ENCODE results near the gene FZD7. TPM values are rescaled to one million over a fixed set of nuclear protein-coding genes. Genes with fewer than 3 reads are reported as not detected.

FZD7 gene
- total RNA-seq, 2 experiments from 2014 or later: 0.17 to 0.25 TPM

DNA sequence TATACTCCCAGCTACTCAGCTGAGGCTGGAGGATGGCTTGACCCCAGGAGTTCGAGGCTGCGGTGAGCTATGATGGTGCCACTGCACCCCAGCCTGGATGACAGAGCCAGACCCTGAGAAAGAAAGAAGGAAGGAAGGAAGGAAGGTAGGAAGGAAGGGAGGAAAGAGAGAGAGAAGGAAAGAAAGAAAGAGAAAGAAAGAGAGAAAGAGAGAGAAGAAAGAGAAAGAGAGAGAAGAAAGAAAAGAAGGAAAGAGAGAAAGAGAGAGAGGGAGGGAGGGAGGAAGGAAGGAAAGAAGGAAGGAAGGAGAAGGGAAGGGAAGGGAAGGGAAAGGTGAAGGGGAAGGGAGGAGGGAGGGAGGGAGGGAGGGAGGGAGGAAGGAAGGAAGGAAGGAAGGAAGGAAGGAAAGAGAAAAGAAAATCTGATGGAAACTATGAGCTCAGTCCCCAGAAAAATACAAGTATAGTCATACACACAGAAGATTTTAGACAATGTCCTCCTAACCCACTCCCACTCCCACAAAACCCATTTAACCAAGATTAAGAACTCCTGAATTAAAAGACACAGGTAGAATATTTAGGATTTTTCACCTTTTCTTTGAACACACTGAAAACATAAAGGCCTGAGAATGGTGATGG, 15.6 kb downstream of the FZD7 start:
- TF ChIP-seq, protein P1, sequence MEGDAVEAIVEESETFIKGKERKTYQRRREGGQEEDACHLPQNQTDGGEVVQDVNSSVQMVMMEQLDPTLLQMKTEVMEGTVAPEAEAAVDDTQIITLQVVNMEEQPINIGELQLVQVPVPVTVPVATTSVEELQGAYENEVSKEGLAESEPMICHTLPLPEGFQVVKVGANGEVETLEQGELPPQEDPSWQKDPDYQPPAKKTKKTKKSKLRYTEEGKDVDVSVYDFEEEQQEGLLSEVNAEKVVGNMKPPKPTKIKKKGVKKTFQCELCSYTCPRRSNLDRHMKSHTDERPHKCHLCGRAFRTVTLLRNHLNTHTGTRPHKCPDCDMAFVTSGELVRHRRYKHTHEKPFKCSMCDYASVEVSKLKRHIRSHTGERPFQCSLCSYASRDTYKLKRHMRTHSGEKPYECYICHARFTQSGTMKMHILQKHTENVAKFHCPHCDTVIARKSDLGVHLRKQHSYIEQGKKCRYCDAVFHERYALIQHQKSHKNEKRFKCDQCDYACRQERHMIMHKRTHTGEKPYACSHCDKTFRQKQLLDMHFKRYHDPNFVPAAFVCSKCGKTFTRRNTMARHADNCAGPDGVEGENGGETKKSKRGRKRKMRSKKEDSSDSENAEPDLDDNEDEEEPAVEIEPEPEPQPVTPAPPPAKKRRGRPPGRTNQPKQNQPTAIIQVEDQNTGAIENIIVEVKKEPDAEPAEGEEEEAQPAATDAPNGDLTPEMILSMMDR (IDR thresholded peaks at IDR 0.05): no peak
- no peaks in the 10 kb centered on the region for H3K4me1 ChIP-seq (ENCODE audit: insufficient read depth, low read length)
- intact Hi-C loops (cut with DNase I, micrococcal nuclease): no loop called here
- no peaks in the 10 kb centered on the region for H3K36me3 ChIP-seq (ENCODE audit: insufficient read depth, low read length)
- ChIA-PET POLR2A (no interaction called here), CTCF (no interaction called here)
- peaks cover 61% of the 10 kb centered on the region for H3K27me3 Mint-ChIP-seq
- H3K9me3 ChIP-seq (ENCODE audit: control insufficient read depth in 1 of 2, insufficient read depth in 1 of 2, low read length in 2 of 2): no peaks in the 10 kb centered on the region
- H3K36me3 Mint-ChIP-seq (ENCODE audit: low read depth): no peaks in the 10 kb centered on the region
- no peak for ATAC-seq (ENCODE audit: poor library complexity)
- no peaks in the 10 kb centered on the region for H3K9me3 Mint-ChIP-seq
- H3K4me3 ChIP-seq (ENCODE audit: low read length): no peak overlapping the region
- H3K4me1 Mint-ChIP-seq (ENCODE audit: low read depth): no peaks in the 10 kb centered on the region
- no peak overlapping the region for H3K27ac Mint-ChIP-seq
- H3K4me3 Mint-ChIP-seq: no peak overlapping the region
- no peak overlapping the region for H3K27ac ChIP-seq (ENCODE audit: low read depth in 1 of 2, low read length in 2 of 2)
- peaks cover 9 to 16% of the 10 kb centered on the region in 2 experiments for H3K27me3 ChIP-seq (ENCODE audit: control insufficient read depth in 1 of 2, insufficient read depth in 2 of 2, low read length in 2 of 2)
- DNase-seq: no peak

DNA sequence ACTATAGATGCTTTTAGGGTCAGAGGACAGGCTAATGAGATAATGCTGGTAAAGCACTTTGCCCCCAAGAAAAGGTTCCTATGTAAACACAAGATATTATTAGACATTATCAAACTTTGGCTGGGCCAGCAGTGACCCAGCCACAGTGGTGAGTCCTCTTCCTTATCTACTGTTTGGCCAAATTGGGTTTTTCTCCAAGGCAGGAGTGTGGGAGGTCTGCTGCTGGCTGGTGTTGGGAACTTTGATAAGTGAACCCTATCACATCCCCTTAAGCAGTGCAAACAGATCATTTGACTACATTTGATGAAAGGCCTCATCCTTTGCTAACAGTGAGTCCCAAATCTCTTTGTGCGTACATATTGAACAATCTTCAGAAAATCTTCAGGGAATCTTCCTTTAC, 16.2 kb downstream of the FZD7 start:
- H3K4me3 Mint-ChIP-seq: no peak overlapping the region
- POLR2A ChIA-PET: no interaction called here

GRCh38 chr2:202050652-202051051, 17.0 kb downstream of the FZD7 start:
- CTCF ChIA-PET: no interaction called here
- H3K4me3 Mint-ChIP-seq: no peak overlapping the region

More for the DNA sequence above, 16.2 kb downstream of the FZD7 start:
- TF ChIP-seq, protein P1 (IDR thresholded peaks at IDR 0.05): no peak
- Histone ChIP-seq H3K4me3 (ENCODE audit: low read length) (no peak overlapping the region), H3K36me3 (ENCODE audit: insufficient read depth, low read length) (no peaks in the 10 kb centered on the region), H3K27me3 (ENCODE audit: control insufficient read depth in 1 of 2, insufficient read depth in 2 of 2, low read length in 2 of 2) (peaks cover 9 to 17% of the 10 kb centered on the region in 2 experiments), H3K27ac (ENCODE audit: low read depth in 1 of 2, low read length in 2 of 2) (no peak overlapping the region), H3K9me3 (ENCODE audit: control insufficient read depth in 1 of 2, insufficient read depth in 1 of 2, low read length in 2 of 2) (no peaks in the 10 kb centered on the region), H3K4me1 (ENCODE audit: insufficient read depth, low read length) (no peaks in the 10 kb centered on the region)
- intact Hi-C loops (cut with DNase I, micrococcal nuclease): loop anchor here in 1 of 2 experiments (10.0 kb wide), 1 partner anchor 185 kb away; no protein-coding TSS in a partner anchor
- DNase-seq: no peak
- Mint-ChIP-seq H3K27me3 (peaks cover 61% of the 10 kb centered on the region), H3K4me1 (ENCODE audit: low read depth) (no peaks in the 10 kb centered on the region), H3K27ac (no peak overlapping the region), H3K36me3 (ENCODE audit: low read depth) (no peaks in the 10 kb centered on the region), H3K9me3 (no peaks in the 10 kb centered on the region)
- ATAC-seq (ENCODE audit: poor library complexity): no peak
- CTCF ChIA-PET: no interaction called here

More at GRCh38 chr2:202050652-202051051, 17.0 kb downstream of the FZD7 start:
- H3K9me3 ChIP-seq (ENCODE audit: control insufficient read depth in 1 of 2, insufficient read depth in 1 of 2, low read length in 2 of 2): no peaks in the 10 kb centered on the region
- Mint-ChIP-seq H3K36me3 (ENCODE audit: low read depth) (no peaks in the 10 kb centered on the region), H3K4me1 (ENCODE audit: low read depth) (no peaks in the 10 kb centered on the region), H3K27ac (no peak overlapping the region), H3K9me3 (no peaks in the 10 kb centered on the region), H3K27me3 (peaks cover 61% of the 10 kb centered on the region)
- peaks cover 9 to 19% of the 10 kb centered on the region in 2 experiments for H3K27me3 ChIP-seq (ENCODE audit: control insufficient read depth in 1 of 2, insufficient read depth in 2 of 2, low read length in 2 of 2)
- POLR2A ChIA-PET: no interaction called here
- TF ChIP-seq, protein P1 (IDR thresholded peaks at IDR 0.05): no peak
- H3K4me3 ChIP-seq (ENCODE audit: low read length): no peak overlapping the region
- intact Hi-C loops (cut with DNase I, micrococcal nuclease): loop anchor here in 1 of 2 experiments (10.0 kb wide), 1 partner anchor 186 kb away; no protein-coding TSS in a partner anchor
- no peaks in the 10 kb centered on the region for H3K4me1 ChIP-seq (ENCODE audit: insufficient read depth, low read length)
- H3K36me3 ChIP-seq (ENCODE audit: insufficient read depth, low read length): no peaks in the 10 kb centered on the region
- ATAC-seq (ENCODE audit: poor library complexity) (no peak), DNase-seq (no peak)
- H3K27ac ChIP-seq (ENCODE audit: low read depth in 1 of 2, low read length in 2 of 2): no peak overlapping the region
